WERI-Rb-1 (cell line): ENCODE data around the gene MTTP.

Experiments
- DNase-seq: peaks from one replicate; pipeline ENCODE4 v3.0.0-alpha.2; 2020
- H3K27ac ChIP-seq: fragments of 250-450 bp; sonication (Bioruptor Pico); 2 replicates; pipeline ENCODE4 v1.5.1; 2020; ENCODE audit warnings: mild to moderate bottlenecking, moderate library complexity
- H3K27me3 ChIP-seq: fragments of 250-450 bp; sonication (Bioruptor Pico); 2 replicates; pipeline ENCODE4 v1.5.1; 2021; ENCODE audit warnings: mild to moderate bottlenecking, low read depth, moderate library complexity; ENCODE audit not compliant: insufficient read depth, severe bottlenecking
- H3K36me3 ChIP-seq: fragments of 250-450 bp; sonication (Bioruptor Pico); 2 replicates; pipeline ENCODE4 v1.5.1; 2020; ENCODE audit warnings: mild to moderate bottlenecking, moderate library complexity
- H3K4me3 ChIP-seq: 2 replicates; pipeline ENCODE4 v1.5.1; 2011; ENCODE audit warnings: low read depth, mild to moderate bottlenecking, control low read depth, low read length
- H3K9me3 ChIP-seq: fragments of 250-450 bp; sonication (Bioruptor Pico); 2 replicates; pipeline ENCODE4 v1.5.1; 2021; ENCODE audit warnings: mild to moderate bottlenecking, moderate library complexity; ENCODE audit not compliant: severe bottlenecking
- CTCF ChIP-seq: IDR thresholded peaks from 2 replicates; pipeline ENCODE4 v1.5.1; 2011; ENCODE audit warnings: low read depth, mild to moderate bottlenecking, control low read depth, inconsistent platforms, low read length

The MTTP gene

GRCh38 chr4:99657798-99658197 lies 83.2 kb downstream of the MTTP start, which contains the start of gene C4orf54:
Gene C4orf54 (minus strand): TSS chr4:99657828. CDS start chr4:99654648, 3,180 bp downstream.
- H3K27me3 ChIP-seq = no peaks in the 10 kb centered on the region
- H3K27ac ChIP-seq = no peak within 1 kb of the TSS
- H3K36me3 ChIP-seq = no peaks in the 10 kb centered on the region
- TF ChIP-seq CTCF = no peak
- no peak for DNase-seq
- no peak within 1 kb of the TSS for H3K4me3 ChIP-seq
- H3K9me3 ChIP-seq = peaks cover 2% of the 10 kb centered on the region

- Histone ChIP-seq H3K4me3 (no peak overlapping the region), H3K36me3 (no peaks in the 10 kb centered on the region), H3K9me3 (no peaks in the 10 kb centered on the region), H3K27me3 (no peaks in the 10 kb centered on the region), H3K27ac (no peak overlapping the region)
- DNase-seq = no peak
- no peak for TF ChIP-seq CTCF
Observed at GRCh38 chr4:99658666-99659065, 84.0 kb downstream of the MTTP start.

GRCh38 chr4:99661907-99662306 lies 87.3 kb downstream of the MTTP start:
- H3K27me3 ChIP-seq = no peaks in the 10 kb centered on the region
- H3K4me3 ChIP-seq = no peak overlapping the region
- H3K36me3 ChIP-seq = no peaks in the 10 kb centered on the region
- no peak overlapping the region for H3K27ac ChIP-seq
- H3K9me3 ChIP-seq = no peaks in the 10 kb centered on the region
- DNase-seq = no peak
- TF ChIP-seq CTCF = no peak

GRCh38 chr4:99664716-99665115 lies 90.1 kb downstream of the MTTP start:
- DNase-seq = no peak
- Histone ChIP-seq H3K27ac (no peak overlapping the region), H3K9me3 (peaks cover 2% of the 10 kb centered on the region), H3K36me3 (no peaks in the 10 kb centered on the region), H3K4me3 (no peak overlapping the region), H3K27me3 (no peaks in the 10 kb centered on the region)
- no peak for TF ChIP-seq CTCF

- no peak for DNase-seq
- peaks cover 2% of the 10 kb centered on the region for H3K9me3 ChIP-seq
- H3K36me3 ChIP-seq = no peaks in the 10 kb centered on the region
- H3K4me3 ChIP-seq = no peak overlapping the region
- no peak overlapping the region for H3K27ac ChIP-seq
- no peaks in the 10 kb centered on the region for H3K27me3 ChIP-seq
- TF ChIP-seq CTCF = no peak
Observed at GRCh38 chr4:99665983-99666382, 91.4 kb downstream of the MTTP start.

- H3K9me3 ChIP-seq = peaks cover 13% of the 10 kb centered on the region
- no peak for TF ChIP-seq CTCF
Observed at GRCh38 chr4:99668472-99668871, 93.8 kb downstream of the MTTP start.

More at GRCh38 chr4:99668472-99668871, 93.8 kb downstream of the MTTP start:
- Histone ChIP-seq H3K4me3 (no peak overlapping the region), H3K27me3 (no peaks in the 10 kb centered on the region), H3K27ac (no peak overlapping the region), H3K36me3 (no peaks in the 10 kb centered on the region)
- no peak for DNase-seq
